HL-60 (cell line): Measurements from ENCODE around the gene ARHGAP24.
A peak's percentile ranks its signal among the peaks of the same experiment; 100 is the strongest.

Experiments
- DNase-seq, 2 experiments: peaks; one replicate each; pipeline ENCODE4 v3.0.0-alpha.2; 2010 to 2020; ENCODE audit warnings: low read depth in 1 of 2, low spot score in 1 of 2
- H3K27ac ChIP-seq: fragments of 250-450 bp; sonication (Bioruptor Pico); replicated peaks from 2 replicates; pipeline ENCODE4 v1.5.1; 2020; ENCODE audit warnings: mild to moderate bottlenecking, moderate library complexity
- H3K27me3 ChIP-seq: fragments of 250-450 bp; sonication (Bioruptor Pico); 2 replicates; pipeline ENCODE4 v1.5.1; 2021; ENCODE audit warnings: mild to moderate bottlenecking, moderate library complexity; ENCODE audit not compliant: insufficient read depth, poor library complexity, severe bottlenecking
- H3K4me3 ChIP-seq: replicated peaks from 2 replicates; pipeline ENCODE4 v1.5.1; 2011; ENCODE audit warnings: mild to moderate bottlenecking, control low read depth, low read length; ENCODE audit not compliant: insufficient read depth
- GABPA ChIP-seq: IDR thresholded peaks from 2 replicates; pipeline ENCODE4 v1.6.1; 2012; ENCODE audit warnings: low read depth
- POLR2AphosphoS5 ChIP-seq: IDR thresholded peaks from 2 replicates; pipeline ENCODE4 v1.6.1; 2012; ENCODE audit warnings: low read depth
- SPI1 ChIP-seq: IDR thresholded peaks from 2 replicates; pipeline ENCODE4 v1.6.1; 2012; ENCODE audit warnings: low read depth, mild to moderate bottlenecking, borderline replicate concordance
- TF ChIP-seq, protein P1 (sequence below): IDR thresholded peaks from one replicate; pipeline ENCODE4 v1.5.1; 2011; ENCODE audit warnings: low read length, control low read depth, inconsistent platforms; ENCODE audit not compliant: insufficient read depth
- TF ChIP-seq, protein P2 (sequence below): IDR thresholded peaks from 2 replicates; pipeline ENCODE4 v1.6.1; 2012; ENCODE audit warnings: low read depth; ENCODE audit not compliant: insufficient replicate concordance

ARHGAP24 gene

DNA sequence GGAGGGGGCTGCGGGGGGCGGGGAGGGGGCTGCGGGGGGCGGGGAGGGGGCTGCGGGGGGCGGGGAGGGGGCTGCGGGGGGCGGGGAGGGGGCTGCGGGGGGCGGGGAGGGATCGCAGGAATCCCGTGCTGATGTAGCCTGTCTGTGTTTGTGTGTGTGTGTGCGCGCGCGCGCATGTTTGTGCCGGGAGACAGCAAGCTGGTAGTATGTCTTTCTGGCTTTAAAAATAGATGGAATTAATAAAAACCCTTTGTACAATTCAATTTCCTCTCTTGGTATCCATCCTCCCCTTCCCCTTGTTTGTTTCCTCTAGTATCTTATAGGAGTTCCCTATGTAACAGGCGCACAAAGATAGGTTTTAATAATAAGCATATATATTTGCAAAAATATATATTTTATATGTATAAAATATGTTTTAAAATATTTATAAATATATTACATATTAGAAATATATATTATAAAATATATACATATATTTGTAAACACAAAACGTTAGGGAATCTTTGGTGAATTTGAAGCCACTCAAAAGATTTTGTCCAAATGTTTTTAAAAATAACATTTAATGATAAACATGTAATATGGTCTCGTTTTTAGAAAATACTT lies 782 bp downstream of the ARHGAP24 start:
- H3K27me3 ChIP-seq = no peaks in the 10 kb centered on the region
- H3K4me3 ChIP-seq = peak overlapping the region; percentile 46
- TF ChIP-seq POLR2AphosphoS5 = no peak
- TF ChIP-seq GABPA = no peak
- TF ChIP-seq, protein P1, sequence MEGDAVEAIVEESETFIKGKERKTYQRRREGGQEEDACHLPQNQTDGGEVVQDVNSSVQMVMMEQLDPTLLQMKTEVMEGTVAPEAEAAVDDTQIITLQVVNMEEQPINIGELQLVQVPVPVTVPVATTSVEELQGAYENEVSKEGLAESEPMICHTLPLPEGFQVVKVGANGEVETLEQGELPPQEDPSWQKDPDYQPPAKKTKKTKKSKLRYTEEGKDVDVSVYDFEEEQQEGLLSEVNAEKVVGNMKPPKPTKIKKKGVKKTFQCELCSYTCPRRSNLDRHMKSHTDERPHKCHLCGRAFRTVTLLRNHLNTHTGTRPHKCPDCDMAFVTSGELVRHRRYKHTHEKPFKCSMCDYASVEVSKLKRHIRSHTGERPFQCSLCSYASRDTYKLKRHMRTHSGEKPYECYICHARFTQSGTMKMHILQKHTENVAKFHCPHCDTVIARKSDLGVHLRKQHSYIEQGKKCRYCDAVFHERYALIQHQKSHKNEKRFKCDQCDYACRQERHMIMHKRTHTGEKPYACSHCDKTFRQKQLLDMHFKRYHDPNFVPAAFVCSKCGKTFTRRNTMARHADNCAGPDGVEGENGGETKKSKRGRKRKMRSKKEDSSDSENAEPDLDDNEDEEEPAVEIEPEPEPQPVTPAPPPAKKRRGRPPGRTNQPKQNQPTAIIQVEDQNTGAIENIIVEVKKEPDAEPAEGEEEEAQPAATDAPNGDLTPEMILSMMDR = no peak
- TF ChIP-seq, protein P2, sequence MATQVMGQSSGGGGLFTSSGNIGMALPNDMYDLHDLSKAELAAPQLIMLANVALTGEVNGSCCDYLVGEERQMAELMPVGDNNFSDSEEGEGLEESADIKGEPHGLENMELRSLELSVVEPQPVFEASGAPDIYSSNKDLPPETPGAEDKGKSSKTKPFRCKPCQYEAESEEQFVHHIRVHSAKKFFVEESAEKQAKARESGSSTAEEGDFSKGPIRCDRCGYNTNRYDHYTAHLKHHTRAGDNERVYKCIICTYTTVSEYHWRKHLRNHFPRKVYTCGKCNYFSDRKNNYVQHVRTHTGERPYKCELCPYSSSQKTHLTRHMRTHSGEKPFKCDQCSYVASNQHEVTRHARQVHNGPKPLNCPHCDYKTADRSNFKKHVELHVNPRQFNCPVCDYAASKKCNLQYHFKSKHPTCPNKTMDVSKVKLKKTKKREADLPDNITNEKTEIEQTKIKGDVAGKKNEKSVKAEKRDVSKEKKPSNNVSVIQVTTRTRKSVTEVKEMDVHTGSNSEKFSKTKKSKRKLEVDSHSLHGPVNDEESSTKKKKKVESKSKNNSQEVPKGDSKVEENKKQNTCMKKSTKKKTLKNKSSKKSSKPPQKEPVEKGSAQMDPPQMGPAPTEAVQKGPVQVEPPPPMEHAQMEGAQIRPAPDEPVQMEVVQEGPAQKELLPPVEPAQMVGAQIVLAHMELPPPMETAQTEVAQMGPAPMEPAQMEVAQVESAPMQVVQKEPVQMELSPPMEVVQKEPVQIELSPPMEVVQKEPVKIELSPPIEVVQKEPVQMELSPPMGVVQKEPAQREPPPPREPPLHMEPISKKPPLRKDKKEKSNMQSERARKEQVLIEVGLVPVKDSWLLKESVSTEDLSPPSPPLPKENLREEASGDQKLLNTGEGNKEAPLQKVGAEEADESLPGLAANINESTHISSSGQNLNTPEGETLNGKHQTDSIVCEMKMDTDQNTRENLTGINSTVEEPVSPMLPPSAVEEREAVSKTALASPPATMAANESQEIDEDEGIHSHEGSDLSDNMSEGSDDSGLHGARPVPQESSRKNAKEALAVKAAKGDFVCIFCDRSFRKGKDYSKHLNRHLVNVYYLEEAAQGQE = no peak
- no peak for TF ChIP-seq SPI1
- H3K27ac ChIP-seq = peak overlapping the region; percentile 87; the same call in 1 of the 2 replicates
- DNase-seq = peak in 1 of 2 experiments; percentile 11

DNA sequence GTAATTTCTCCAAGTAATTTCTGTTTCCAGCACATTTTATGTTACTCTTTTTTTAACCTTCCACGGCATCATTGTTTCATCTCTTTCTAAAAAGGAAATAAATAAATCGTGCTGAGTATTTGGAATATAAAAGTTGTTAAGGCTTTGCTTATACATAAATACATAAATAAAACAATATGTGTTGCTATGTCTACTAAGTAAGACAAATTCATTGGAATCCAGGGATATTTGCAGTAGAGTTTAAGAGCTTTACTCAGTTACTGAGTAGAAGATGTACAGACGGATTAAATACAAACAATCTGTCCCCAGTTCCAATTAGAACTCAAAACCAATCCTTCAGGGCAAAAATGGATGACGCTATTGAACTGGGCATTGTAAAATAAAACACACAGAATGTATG lies 1.4 kb downstream of the ARHGAP24 start:
- H3K27me3 ChIP-seq = no peaks in the 10 kb centered on the region
- H3K4me3 ChIP-seq = no peak overlapping the region
- DNase-seq = no peak
- H3K27ac ChIP-seq = no peak overlapping the region
- TF ChIP-seq, protein P1 = no peak
- no peak for TF ChIP-seq POLR2AphosphoS5
- TF ChIP-seq SPI1 = no peak
- no peak for TF ChIP-seq GABPA
- TF ChIP-seq, protein P2 = no peak

DNA sequence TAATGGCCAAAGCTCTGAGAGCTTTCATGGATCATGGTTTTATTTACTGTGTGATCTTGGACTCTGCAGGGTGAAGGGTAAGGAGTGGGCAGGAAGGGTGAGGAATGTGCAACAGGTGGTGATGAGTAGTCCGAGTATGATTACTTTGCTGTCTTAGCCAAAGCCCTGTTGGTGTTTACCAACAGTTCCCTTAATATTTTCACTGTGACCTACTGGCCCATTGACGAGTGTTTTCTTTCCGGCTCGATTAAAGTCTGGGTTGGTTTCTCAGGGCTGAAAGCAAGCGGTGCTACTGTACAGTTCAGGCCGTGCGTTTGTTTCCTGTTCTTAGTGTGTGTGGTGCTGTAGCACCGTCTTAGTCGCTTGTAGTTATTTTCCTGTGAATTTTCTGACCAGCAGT lies 2.6 kb downstream of the ARHGAP24 start:
- DNase-seq = no peak
- no peaks in the 10 kb centered on the region for H3K27me3 ChIP-seq
- no peak overlapping the region for H3K27ac ChIP-seq
- H3K4me3 ChIP-seq = no peak overlapping the region
- no peak for TF ChIP-seq SPI1
- TF ChIP-seq, protein P1 = no peak
- no peak for TF ChIP-seq GABPA

DNA sequence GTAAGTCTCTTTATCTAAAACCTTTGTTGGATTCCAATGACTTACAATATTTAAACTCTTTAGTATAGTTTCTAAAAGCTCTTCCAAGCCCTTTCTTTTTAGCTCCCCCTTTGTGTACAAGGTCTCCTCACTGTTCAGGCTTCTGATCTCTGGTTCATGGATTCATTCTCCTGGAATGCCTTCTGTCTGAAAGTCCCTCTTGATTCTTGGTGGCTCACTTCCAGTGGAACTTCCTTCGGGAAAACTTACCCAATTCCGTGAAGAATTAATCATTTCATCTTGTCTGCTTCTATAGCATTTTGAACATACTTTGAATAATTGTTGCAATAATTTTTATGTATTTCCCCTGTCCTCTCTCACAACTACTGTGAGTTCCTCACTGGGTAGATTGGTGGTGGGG lies 3.6 kb downstream of the ARHGAP24 start:
- TF ChIP-seq, protein P1 = no peak
- TF ChIP-seq, protein P2 = no peak
- TF ChIP-seq GABPA = no peak
- TF ChIP-seq SPI1 = no peak
- no peak for TF ChIP-seq POLR2AphosphoS5
- Histone ChIP-seq H3K27ac (no peak overlapping the region), H3K4me3 (no peak overlapping the region), H3K27me3 (no peaks in the 10 kb centered on the region)
- DNase-seq = no peak
